ENCODE results near the gene PNKD.

Gene PNKD

DNA sequence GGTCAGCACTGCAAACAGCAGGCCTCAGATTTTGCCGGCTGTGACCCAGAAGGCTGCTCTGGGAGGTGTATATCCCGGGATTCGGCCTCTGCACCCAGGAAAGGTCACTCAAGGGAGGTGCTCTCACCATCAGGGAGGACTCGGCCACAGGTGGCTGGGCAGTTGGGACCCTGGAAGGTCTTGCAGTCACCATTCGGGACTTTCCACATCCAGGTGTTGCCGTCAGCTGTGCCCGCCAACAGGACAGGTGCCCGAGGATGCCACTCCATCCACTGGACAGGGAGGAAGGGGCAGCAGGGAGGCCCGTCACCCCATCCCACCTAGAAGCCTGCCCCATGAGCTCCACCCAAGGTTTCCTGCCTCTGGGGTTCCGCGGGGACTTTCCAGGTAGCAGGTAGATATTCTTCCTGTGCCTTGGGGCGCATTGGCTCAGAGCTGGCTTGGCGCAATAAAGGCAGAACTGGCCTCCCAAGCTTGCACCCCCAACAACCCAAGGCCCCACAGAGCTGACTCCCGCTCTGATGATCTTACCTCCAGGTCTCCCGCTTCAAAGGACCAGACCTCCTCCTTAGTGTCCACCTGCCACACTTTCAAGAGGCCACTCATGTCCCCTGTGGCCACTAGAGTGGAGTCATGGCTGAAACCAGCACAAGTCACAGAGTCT lies 3.9 kb upstream of the PNKD start:
- no peak overlapping the region for H3K18ac ChIP-seq (ENCODE audit: low read length)
- peaks cover 9% of the 10 kb centered on the region for H3K79me2 ChIP-seq (ENCODE audit: control insufficient read depth, insufficient read depth, low read length, poor library complexity)
- no peak overlapping the region for H2AK5ac ChIP-seq (ENCODE audit: low read length)
- no peak overlapping the region for H4K8ac ChIP-seq (ENCODE audit: low read depth, low read length)
- H3K23ac ChIP-seq (ENCODE audit: low read length), result no peak overlapping the region
- H3K4me3 ChIP-seq (ENCODE audit: low read depth, low read length), result no peak overlapping the region
- no peak for DNase-seq
- H2BK120ac ChIP-seq (ENCODE audit: insufficient read depth, low read length, poor library complexity), result no peak overlapping the region
- H3K4me1 ChIP-seq (ENCODE audit: control insufficient read depth in 1 of 2, insufficient read depth in 2 of 2, low read length in 2 of 2), result peaks cover 5 to 13% of the 10 kb centered on the region in 2 experiments
- H3K4me2 ChIP-seq (ENCODE audit: low read length), result no peak overlapping the region
- no peak overlapping the region for H3K27ac ChIP-seq (ENCODE audit: low read depth, low read length)
- H3K4ac ChIP-seq (ENCODE audit: low read depth, low read length), result no peak overlapping the region
- H2BK12ac ChIP-seq (ENCODE audit: low read length), result no peak overlapping the region
- no peak overlapping the region for H3K9ac ChIP-seq (ENCODE audit: low read length)
- no peaks in the 10 kb centered on the region for H3K9me3 ChIP-seq (ENCODE audit: insufficient read depth, low read depth, low read length)
- no peak overlapping the region for H4K91ac ChIP-seq (ENCODE audit: low read depth, low read length)
- no peak overlapping the region for H2AFZ ChIP-seq (ENCODE audit: insufficient read depth, low read length, poor library complexity)
- H3K36me3 ChIP-seq (ENCODE audit: control insufficient read depth in 1 of 2, insufficient read depth in 2 of 2, low read length in 2 of 2), result peaks cover 47 to 49% of the 10 kb centered on the region in 2 experiments
- H3K27me3 ChIP-seq (ENCODE audit: insufficient read depth, low read length), result no peaks in the 10 kb centered on the region
- WGBS (ENCODE audit: extremely low coverage, insufficient coverage, insufficient read length), result no CpG with 5 or more reads among the region's 15 CpGs
- no peak overlapping the region for H2BK5ac ChIP-seq (ENCODE audit: low read depth, low read length, poor library complexity)
- H3K14ac ChIP-seq (ENCODE audit: low read length), result no peak overlapping the region
- peaks cover 6% of the 10 kb centered on the region for H3K79me1 ChIP-seq (ENCODE audit: low read length)
- H4K12ac ChIP-seq (ENCODE audit: low read depth, low read length), result no peak overlapping the region

DNA sequence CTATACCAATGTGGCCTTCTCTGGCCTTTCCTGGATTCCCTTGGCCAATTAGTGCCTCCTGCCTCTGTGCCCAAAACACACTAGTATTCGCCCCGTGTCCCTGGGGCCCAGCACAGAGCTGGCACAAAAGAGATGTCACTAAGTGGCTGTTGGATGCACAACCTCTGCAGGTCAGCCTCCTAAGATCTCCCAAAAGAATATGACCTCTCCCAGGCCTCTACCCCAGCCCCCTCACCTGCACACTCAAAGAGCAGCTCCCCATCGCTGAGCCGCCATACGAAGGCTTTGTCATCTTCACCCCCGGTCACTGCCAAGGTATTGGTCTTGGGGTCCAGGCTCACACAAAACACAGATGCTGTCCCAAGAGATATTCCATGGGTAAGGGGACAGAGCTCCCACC lies 3.1 kb upstream of the PNKD start:
- Histone ChIP-seq H3K9ac (ENCODE audit: low read length) (no peak overlapping the region), H2BK5ac (ENCODE audit: low read depth, low read length, poor library complexity) (no peak overlapping the region), H3K27me3 (ENCODE audit: insufficient read depth, low read length) (no peaks in the 10 kb centered on the region), H3K18ac (ENCODE audit: low read length) (no peak overlapping the region), H3K23ac (ENCODE audit: low read length) (no peak overlapping the region), H3K79me1 (ENCODE audit: low read length) (peaks cover 6% of the 10 kb centered on the region), H3K14ac (ENCODE audit: low read length) (no peak overlapping the region), H3K4me3 (ENCODE audit: low read depth, low read length) (no peak overlapping the region), H3K4me1 (ENCODE audit: control insufficient read depth in 1 of 2, insufficient read depth in 2 of 2, low read length in 2 of 2) (peaks cover 5 to 10% of the 10 kb centered on the region in 2 experiments), H3K9me3 (ENCODE audit: insufficient read depth, low read depth, low read length) (no peaks in the 10 kb centered on the region), H3K27ac (ENCODE audit: low read depth, low read length) (no peak overlapping the region), H3K4me2 (ENCODE audit: low read length) (no peak overlapping the region), H4K8ac (ENCODE audit: low read depth, low read length) (no peak overlapping the region), H2AK5ac (ENCODE audit: low read length) (no peak overlapping the region), H3K79me2 (ENCODE audit: control insufficient read depth, insufficient read depth, low read length, poor library complexity) (peaks cover 9% of the 10 kb centered on the region), H4K91ac (ENCODE audit: low read depth, low read length) (no peak overlapping the region), H2BK120ac (ENCODE audit: insufficient read depth, low read length, poor library complexity) (no peak overlapping the region), H2AFZ (ENCODE audit: insufficient read depth, low read length, poor library complexity) (no peak overlapping the region), H4K12ac (ENCODE audit: low read depth, low read length) (no peak overlapping the region), H3K36me3 (ENCODE audit: control insufficient read depth in 1 of 2, insufficient read depth in 2 of 2, low read length in 2 of 2) (peaks cover 47 to 49% of the 10 kb centered on the region in 2 experiments), H2BK12ac (ENCODE audit: low read length) (no peak overlapping the region), H3K4ac (ENCODE audit: low read depth, low read length) (no peak overlapping the region)
- no peak for DNase-seq
- WGBS (ENCODE audit: extremely low coverage, insufficient coverage, insufficient read length), result no CpG with 5 or more reads among the region's 6 CpGs

DNA sequence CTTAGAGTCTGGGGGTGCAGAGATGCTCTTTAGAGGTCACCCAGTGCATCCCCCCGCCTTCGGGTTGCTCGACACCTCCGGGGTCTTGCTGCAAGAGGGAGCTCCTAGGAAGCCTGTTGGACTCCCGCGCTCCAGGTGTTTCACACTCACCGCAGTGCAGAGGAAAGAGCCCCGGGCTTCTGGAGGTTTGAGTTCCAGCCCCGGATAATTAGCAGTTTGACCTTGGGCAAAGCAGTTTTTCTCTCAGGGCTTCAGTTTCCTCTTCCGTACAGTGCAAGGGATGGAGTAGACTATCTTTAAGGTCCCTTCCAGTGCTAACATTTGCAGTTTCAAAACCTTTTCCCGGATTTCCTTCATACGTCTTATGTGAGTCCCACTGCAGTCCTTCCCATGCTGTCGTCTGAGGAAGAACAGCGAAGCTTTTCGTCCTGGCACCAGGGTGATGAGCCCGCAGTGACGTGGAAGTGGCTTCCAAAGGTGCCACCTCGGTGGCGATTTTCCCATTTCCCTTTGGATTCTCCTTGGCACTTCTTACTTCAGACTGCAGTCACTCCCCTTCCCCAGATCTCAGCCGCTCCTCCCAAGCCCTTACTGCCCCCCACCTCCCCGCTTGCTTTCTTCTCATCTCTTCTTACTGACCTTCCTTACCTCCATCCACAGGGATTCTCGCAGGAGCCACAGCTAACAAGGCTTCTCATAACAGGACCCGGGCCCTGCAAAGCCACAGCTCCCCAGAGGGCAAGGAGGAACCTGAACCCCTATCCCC lies 585 bp downstream of the PNKD start:
- Histone ChIP-seq H3K14ac (ENCODE audit: low read length) (peak overlapping the region; percentile 83), H3K79me2 (ENCODE audit: control insufficient read depth, insufficient read depth, low read length, poor library complexity) (peaks cover 9% of the 10 kb centered on the region), H2BK5ac (ENCODE audit: low read depth, low read length, poor library complexity) (peak overlapping the region; percentile 49), H3K27me3 (ENCODE audit: insufficient read depth, low read length) (no peaks in the 10 kb centered on the region), H3K4me2 (ENCODE audit: low read length) (peak overlapping the region; percentile 92), H3K36me3 (ENCODE audit: control insufficient read depth in 1 of 2, insufficient read depth in 2 of 2, low read length in 2 of 2) (peaks cover 41 to 43% of the 10 kb centered on the region in 2 experiments), H3K9me3 (ENCODE audit: insufficient read depth, low read depth, low read length) (no peaks in the 10 kb centered on the region), H3K23ac (ENCODE audit: low read length) (no peak overlapping the region), H4K8ac (ENCODE audit: low read depth, low read length) (peak overlapping the region; percentile 86), H3K79me1 (ENCODE audit: low read length) (peaks cover 6% of the 10 kb centered on the region), H2BK120ac (ENCODE audit: insufficient read depth, low read length, poor library complexity) (peak overlapping the region; percentile 34), H2BK12ac (ENCODE audit: low read length) (no peak overlapping the region), H3K4ac (ENCODE audit: low read depth, low read length) (peak overlapping the region; percentile 71), H3K18ac (ENCODE audit: low read length) (peak overlapping the region; percentile 32), H3K4me3 (ENCODE audit: low read depth, low read length) (peak overlapping the region; percentile 85), H3K4me1 (ENCODE audit: control insufficient read depth in 1 of 2, insufficient read depth in 2 of 2, low read length in 2 of 2) (peaks cover 5 to 12% of the 10 kb centered on the region in 2 experiments), H4K91ac (ENCODE audit: low read depth, low read length) (peak overlapping the region; percentile 81), H3K9ac (ENCODE audit: low read length) (peak overlapping the region; percentile 88), H4K12ac (ENCODE audit: low read depth, low read length) (peak overlapping the region; percentile 45), H3K27ac (ENCODE audit: low read depth, low read length) (peak overlapping the region; percentile 23), H2AFZ (ENCODE audit: insufficient read depth, low read length, poor library complexity) (peak overlapping the region; percentile 69), H2AK5ac (ENCODE audit: low read length) (no peak overlapping the region)
- DNase-seq, result peak; percentile 52 to 67
- no CpG with 5 or more reads among the region's 23 CpGs for WGBS (ENCODE audit: extremely low coverage, insufficient coverage, insufficient read length)

DNA sequence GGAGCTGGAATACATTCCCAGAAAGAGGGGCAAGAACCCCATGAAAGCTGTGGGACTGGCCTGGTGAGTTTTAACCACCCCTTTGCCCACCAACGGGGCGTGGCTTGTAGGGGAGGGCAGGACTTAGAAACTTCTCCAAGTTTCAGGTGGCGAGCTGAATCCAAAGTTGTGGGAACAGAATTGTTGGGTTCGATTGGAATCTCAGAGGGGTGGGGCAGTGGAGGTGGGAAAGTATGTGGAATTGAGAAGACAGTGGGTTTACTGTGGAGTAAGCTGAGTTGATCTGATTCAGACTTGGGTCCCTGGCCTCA lies 1.1 kb downstream of the PNKD start:
- Histone ChIP-seq H3K9ac (ENCODE audit: low read length) (no peak overlapping the region), H3K4ac (ENCODE audit: low read depth, low read length) (peak overlapping the region; percentile 24), H3K79me2 (ENCODE audit: control insufficient read depth, insufficient read depth, low read length, poor library complexity) (peaks cover 9% of the 10 kb centered on the region), H3K9me3 (ENCODE audit: insufficient read depth, low read depth, low read length) (no peaks in the 10 kb centered on the region), H3K36me3 (ENCODE audit: control insufficient read depth in 1 of 2, insufficient read depth in 2 of 2, low read length in 2 of 2) (peaks cover 40 to 43% of the 10 kb centered on the region in 2 experiments), H2AK5ac (ENCODE audit: low read length) (no peak overlapping the region), H3K23ac (ENCODE audit: low read length) (no peak overlapping the region), H2BK5ac (ENCODE audit: low read depth, low read length, poor library complexity) (no peak overlapping the region), H2AFZ (ENCODE audit: insufficient read depth, low read length, poor library complexity) (no peak overlapping the region), H3K4me3 (ENCODE audit: low read depth, low read length) (no peak overlapping the region), H2BK12ac (ENCODE audit: low read length) (no peak overlapping the region), H3K4me1 (ENCODE audit: control insufficient read depth in 1 of 2, insufficient read depth in 2 of 2, low read length in 2 of 2) (peaks cover 5 to 12% of the 10 kb centered on the region in 2 experiments), H3K27ac (ENCODE audit: low read depth, low read length) (no peak overlapping the region), H4K91ac (ENCODE audit: low read depth, low read length) (peak overlapping the region; percentile 22), H3K79me1 (ENCODE audit: low read length) (peaks cover 6% of the 10 kb centered on the region), H3K27me3 (ENCODE audit: insufficient read depth, low read length) (no peaks in the 10 kb centered on the region), H3K4me2 (ENCODE audit: low read length) (peak overlapping the region; percentile 92), H4K8ac (ENCODE audit: low read depth, low read length) (no peak overlapping the region), H2BK120ac (ENCODE audit: insufficient read depth, low read length, poor library complexity) (no peak overlapping the region), H3K14ac (ENCODE audit: low read length) (no peak overlapping the region), H4K12ac (ENCODE audit: low read depth, low read length) (peak overlapping the region; percentile 23), H3K18ac (ENCODE audit: low read length) (no peak overlapping the region)
- no CpG with 5 or more reads among the region's 4 CpGs for WGBS (ENCODE audit: extremely low coverage, insufficient coverage, insufficient read length)
- DNase-seq, result no peak
